Measurements from ENCODE around the gene EFNA1.

DNA sequence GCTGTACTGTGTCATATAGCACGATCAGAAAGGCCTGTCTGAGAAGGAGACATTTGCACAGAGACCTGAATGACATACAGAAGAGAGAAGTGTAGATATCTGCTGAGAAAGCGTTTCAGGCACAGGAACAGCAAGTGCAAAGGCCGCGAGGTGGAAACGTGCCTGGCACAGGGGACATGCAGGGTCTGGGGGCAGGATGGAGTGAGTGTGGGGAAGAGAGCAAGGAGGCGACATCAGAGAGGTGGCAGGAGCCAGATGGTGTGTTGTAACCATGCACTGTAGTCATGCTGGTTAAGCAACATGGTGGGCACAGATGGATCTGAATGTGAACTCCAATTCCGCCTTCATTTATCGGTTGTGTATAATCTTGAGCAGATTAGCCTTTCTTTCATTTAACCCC, 32.5 kb downstream of the EFNA1 start:
- TF ChIP-seq CTCF (conservative IDR thresholded peaks at IDR 0.05; ENCODE audit: low read length) (no peak), EZH2phosphoT487 (IDR thresholded peaks at IDR 0.05; ENCODE audit: borderline replicate concordance, low read depth, low read length) (no peak)

All from OCI-LY7 (cell line).